ENCODE results near the gene DNAH1.

The DNAH1 gene

DNA sequence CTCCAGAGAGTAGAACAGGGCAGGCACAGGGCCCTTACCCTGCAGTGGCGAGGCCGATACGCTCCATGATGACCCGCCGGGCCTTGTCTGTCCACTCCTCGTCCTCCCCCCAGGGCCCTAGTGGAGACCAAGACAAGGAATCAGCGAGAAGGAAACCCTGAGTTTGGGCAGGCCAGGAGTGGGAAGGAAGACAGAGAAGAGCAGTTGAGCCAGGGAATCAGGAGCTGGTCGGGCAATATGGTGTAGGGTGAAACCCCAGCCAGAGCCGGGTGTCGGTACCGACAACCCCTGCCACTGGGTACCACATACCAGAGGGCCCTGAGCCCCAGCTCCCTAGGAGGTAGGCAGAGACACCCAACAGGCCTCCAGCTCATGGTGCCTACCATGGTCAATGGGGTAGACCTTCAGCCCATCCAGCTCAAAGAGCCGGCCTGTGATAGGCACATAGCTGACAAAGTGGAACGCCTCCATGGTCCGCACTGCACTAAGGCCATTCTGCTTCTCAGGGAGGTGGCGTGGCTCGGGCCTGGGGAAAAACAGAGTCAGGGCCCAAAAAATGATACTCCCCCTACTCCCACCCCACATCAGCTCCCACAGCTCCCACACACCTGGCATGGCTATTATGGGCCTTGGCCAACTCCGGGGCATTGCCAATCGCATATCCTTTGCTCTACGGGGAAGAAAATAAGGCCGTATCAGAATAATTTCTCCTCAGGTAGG is 90.8 kb downstream of the DNAH1 start:
- no peak for DNase-seq

- DNase-seq, result no peak
Observed at GRCh38 chr3:52407779-52408178, 91.7 kb downstream of the DNAH1 start.

DNA sequence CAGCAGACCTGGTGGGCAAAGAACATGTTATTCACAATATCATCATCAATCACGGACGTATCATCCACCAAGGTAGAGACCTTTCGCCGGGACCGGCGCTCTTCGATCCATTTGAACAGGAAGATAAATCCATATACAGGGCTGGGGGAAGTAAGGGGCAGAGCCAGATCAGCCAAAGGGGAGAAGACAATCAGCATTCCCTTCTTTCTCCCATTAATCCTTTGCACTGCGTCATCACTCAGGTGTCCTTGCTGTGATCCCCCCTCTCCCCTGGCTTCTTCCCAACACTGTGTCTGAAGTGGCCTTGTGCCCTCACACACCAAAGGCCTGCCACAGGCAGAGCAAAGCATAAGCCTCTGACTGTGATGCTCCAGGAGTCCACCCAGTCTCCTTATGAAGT is 92.3 kb downstream of the DNAH1 start:
- DNase-seq, result no peak

DNA sequence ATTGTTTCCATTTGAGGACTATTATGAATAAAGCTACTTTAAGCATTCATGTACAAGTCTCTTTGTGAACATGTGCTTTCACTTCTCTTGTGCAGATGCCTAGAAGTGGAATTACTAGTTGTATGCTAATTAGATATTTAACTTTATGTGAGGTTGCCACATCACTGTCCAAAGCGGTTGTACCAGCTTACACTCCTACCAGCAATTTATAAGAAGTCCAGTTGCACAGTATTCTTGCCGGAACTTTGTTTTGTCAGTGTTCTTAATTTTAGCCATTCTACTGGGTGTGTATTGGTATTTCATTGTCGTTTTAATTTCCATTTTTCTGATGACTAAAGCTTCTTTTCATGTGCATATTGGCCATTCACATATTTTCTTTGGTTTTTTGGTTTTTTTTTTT is 99.7 kb downstream of the DNAH1 start:
- no peak for DNase-seq

DNA sequence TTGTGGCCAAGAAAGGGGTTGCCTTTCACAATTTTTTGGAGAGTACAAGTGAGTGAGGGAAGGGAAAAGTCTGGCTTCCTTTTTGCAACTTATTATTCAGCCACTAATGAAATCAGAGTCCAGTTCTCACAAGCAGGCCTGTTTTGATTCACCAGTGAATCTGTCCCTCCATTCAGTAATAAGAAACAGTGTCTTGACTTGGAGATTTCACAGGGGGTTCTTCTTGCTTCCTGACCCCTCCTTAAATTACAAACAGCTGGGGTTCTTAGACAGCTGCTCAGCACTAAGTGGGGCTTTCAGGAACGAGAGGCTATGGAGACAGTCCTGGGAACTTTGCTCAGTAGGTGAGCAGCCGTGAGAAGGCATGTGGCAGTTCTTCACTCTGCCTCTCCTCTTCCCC is 104.3 kb downstream of the DNAH1 start:
- DNase-seq, result no peak

DNA sequence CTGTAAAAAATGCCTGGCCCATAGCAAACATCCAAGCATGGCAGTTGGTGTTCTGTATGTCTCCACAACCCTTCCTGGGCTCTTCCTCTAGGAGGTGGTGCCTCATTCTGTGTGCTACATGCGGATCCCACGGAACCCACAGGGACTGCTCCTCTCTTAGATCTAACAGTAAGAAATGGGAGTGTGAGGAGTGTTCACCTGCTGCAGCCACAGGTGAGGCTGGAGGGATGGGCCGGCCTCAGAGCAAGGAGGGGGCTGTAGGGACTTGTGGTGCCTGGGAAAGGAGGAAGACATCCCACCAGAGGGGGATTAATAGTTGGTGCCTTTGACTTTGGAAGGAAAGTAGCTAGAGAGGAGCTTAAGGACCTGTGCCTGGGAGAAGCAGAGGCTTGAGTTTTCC is 106.5 kb downstream of the DNAH1 start:
- DNase-seq, result no peak

GRCh38 chr3:52423173-52423572 is 107.1 kb downstream of the DNAH1 start:
- no peak for DNase-seq

- peak; percentile 79 for DNase-seq
Observed at GRCh38 chr3:52428151-52429005, 112.3 kb downstream of the DNAH1 start.

- DNase-seq, result no peak
Observed at GRCh38 chr3:52429031-52429430, 112.9 kb downstream of the DNAH1 start.

DNA sequence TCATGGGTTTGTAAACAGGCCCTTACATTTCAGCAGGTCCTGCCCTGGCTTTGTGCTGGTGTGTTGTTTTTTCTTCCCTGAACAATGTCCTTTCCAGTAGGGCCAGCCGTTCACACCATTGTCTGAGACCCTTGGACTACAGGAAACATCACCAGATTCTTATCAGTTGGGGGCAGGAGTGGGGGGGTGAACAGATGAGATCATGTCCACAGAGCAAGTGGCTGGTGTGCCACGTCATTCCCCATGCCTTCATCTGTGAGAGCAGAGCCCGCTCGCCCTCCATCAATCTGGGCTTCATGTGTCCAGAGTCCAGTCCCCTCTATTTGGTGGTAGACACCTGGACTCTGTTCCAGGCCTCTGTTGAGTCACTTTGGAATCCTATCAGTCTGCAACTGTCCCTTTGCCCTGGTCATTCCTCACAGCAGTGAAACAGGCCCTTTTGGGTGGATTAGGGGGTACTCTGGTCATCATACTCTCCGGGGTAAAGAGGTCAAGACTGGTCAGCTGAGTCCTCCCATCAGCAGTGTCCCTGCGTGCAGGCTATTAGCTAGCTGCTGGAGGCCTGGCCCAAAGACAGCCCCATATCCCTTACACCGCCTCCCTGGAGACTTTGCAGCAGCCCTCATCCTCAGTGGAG is 113.8 kb downstream of the DNAH1 start:
- DNase-seq, result no peak

DNA sequence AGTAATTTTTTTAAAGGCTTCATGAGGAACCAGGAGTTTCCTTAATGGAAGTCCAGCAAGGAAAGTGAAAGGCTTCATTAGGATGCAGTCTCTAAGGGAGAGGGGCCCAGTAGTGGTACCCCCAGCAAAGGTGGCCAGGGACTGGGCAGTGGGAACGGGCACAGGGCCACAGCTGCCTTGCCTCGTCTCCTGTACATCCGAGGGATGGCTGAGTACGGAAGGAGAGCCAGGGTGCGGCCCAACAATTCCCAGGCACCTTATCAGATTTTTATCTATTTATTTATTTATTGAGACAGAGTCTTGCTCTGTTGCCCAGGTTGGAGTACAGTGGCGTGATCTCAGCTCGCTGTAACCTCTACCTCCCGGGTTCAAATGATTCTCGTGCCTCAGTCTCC is 114.3 kb downstream of the DNAH1 start:
- DNase-seq, result no peak

DNA sequence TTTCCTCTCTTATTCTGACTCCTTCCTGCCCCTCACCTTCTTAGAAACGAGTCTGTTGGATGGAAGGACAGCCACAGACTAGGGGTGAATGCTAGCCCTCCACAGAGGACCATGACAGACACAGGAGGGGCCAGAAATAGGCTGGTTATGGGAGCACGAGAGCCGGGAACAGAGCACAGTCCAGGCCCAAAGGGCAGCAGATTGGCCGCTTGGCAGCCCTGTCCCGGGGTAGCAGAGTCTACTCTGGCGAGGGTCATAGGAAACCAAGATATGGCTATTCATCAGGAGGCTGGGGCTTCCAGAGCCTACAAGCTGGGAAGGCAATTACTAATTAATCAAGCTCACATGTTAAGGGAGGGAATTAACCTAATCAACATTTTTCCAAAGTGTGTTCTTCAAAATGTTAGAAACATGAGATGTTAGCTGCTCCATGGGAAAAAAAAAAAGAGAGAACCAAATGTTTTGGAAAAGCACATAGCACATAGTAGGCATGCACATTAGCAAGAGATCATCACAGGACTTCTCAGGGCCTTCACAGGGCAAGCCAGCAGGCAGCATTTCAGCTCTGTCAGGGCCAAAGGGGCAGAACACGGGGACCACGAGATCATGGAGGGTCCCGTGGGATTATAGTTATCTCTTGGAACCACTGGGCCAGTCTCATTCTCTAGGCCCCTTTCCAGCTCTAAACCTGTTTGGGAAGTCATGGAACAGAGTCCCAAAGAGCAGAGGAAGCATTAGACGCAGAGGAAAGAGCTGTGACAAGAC is 115.5 kb downstream of the DNAH1 start:
- no peak for DNase-seq

- DNase-seq, result no peak
Observed at GRCh38 chr3:52432225-52432624, 116.1 kb downstream of the DNAH1 start.

GRCh38 chr3:52432691-52433141 is 116.6 kb downstream of the DNAH1 start:
- no peak for DNase-seq

DNA sequence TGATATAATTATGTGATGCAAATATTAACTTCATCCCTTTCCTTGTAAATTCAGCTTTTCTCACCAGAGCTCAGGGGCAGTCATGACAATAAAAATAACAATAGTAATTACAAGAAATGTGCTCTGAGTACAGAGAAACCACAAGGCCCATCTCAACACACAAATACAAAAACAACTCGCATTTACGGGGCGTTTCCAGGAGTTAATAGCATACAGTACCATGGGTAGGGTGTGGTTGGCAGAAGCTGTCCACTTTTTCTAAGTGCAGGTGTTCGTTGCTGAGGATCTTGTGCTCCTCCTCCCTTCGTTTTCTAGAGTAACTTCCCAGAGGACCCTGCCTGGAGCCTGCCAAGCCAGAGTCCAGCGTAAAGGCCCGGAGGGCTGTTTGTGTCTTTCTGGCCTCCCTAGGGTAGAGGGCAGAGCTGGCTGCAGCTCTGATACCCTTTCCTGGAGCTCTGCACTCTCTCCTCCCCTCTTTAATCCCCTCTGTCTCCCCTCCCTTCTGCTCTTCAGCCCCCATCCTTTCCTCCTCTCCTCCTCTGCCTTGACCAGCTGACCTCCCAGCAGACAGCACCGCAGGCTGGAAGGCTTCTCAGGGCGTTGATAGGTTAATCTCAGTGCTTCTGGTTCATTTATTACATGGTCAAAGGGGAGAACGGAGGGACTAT is 117.3 kb downstream of the DNAH1 start:
- DNase-seq, result no peak

DNA sequence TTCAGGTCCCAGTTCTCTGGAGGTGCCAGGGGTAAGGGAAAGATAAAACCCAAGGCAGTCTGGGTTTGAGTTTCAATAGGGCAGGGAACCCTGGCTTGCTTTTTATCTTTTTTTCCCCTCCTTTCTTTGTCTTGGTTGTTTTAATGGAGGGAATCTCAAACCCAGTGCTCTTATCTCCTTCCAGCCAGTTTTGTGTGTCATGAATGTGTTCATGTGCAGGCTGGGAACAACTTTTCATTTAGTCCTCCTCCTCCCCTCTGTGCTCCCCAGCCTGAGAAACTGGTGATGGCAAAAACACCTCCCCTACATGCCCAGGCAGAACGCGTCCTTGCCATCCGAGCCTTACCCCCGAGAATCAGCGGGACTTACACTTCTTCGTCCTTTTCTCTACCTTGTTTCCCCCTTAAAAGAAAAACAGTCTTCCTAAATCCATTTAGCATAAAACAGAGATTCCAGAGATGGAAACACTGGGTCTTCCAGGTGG is 117.9 kb downstream of the DNAH1 start:
- DNase-seq, result no peak

DNA sequence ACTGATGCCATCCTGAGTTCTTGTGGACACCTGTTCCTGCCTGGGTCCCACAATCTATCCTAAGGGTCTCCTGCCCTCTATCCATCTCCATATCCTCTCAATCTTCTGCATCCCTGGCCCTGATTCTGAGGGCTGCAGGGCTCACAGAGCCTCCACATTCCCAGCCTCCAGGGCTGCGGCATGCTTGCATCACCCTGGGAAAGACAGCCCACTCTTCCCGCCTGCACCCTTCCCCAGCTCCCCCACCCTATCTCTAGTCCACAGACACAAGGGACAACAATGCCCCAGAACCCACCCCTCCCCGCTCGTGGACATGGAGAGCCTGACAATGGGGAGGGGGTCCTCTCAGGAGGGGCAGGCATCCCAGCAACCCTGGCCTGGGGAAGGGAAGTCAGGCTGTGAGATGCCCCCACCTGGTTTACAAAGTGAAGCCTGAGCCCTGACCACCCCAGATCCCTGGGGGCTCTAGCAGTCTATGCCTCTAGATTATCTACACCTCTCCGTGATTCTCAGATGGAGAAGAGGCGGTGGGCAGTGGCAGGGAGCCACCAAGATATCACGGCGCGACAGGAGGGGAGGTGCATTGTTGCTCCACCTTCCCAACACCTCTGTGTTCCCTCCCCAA is 118.5 kb downstream of the DNAH1 start:
- DNase-seq, result no peak

GRCh38 chr3:52435246-52436101 is 119.4 kb downstream of the DNAH1 start:
- no peak for DNase-seq

DNA sequence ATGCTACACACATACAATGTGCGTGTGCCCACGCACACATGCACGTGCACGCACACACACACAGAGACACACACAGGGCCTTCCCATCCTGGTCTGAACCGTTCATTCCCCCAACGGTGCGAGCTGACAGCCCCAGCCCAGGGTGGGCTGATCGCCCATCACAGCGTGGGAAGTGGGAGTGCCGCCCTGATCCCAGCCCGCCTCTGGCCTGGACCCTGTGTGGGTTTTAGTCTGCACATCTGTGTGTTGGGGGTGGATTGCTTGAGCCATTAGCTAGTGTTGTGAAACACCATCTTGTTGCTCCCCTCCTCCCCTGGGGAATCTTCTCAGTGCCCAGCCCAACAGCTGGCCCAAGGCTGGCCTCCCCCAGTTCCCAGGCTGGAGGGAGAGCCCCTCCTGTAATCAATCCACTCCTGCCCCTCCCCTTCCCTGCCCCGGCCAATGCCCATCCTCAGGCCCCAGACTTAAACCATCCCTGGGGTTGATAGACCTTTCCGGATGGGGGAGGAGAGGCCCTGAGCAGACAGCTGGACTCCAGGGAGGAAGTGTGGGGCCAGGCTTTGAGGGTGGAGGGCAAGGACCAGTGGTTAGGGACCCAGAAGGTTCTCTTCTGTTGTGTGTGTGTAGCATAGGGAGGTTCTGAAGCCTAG is 120.5 kb downstream of the DNAH1 start:
- peak; percentile 40 for DNase-seq
